Measurements from ENCODE around the gene CSNK2A3. TPM values are rescaled to one million over a fixed set of nuclear protein-coding genes. Genes with fewer than 3 reads are reported as not detected.
"Not testable (repeated sequence)": the region's sequence is repeated elsewhere in the genome, so short reads cannot be mapped to it uniquely, and the experiment has no call there.

Gene CSNK2A3
- total and polyA plus RNA-seq, 12 donors: 0.57 to 2.2 (median 0.99) TPM; not detected in 1

DNA sequence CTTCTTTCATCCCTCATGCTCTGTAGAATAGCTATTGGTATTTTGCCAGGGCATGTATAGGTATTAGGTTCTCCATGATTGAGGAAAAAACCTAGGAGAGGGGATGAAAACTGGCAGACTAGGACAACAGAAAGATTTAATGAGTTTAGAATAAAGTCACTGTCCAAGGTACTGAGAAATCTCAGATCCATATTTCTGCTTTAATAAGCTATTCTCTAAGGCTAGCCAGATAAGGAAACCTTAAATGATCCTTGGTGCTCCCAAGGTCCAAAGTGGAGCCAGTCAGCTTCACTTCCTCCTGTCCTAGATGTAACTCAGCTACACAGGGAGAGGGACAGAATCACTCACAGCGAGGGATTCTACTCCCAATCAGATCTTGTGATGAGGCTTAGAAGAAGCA is 13.7 kb upstream of the CSNK2A3 start:
- WGBS, 2 donors: 95 to 100% methylated on average over 1 of the region's 1 CpG
- Histone ChIP-seq H3K4me1 (peaks cover 0 to 13% (median 0%) of the 10 kb centered on the region in 9 donors), H3K9me3 (peaks cover 0 to 10% (median 0%) of the 10 kb centered on the region in 11 donors), H3K27ac (no peak overlapping the region), H3K36me3 (peaks cover 0 to 63% (median 0%) of the 10 kb centered on the region in 9 donors), H3K27me3 (no peaks in the 10 kb centered on the region), H3K4me3 (no peak overlapping the region)
- TF ChIP-seq, protein P1, sequence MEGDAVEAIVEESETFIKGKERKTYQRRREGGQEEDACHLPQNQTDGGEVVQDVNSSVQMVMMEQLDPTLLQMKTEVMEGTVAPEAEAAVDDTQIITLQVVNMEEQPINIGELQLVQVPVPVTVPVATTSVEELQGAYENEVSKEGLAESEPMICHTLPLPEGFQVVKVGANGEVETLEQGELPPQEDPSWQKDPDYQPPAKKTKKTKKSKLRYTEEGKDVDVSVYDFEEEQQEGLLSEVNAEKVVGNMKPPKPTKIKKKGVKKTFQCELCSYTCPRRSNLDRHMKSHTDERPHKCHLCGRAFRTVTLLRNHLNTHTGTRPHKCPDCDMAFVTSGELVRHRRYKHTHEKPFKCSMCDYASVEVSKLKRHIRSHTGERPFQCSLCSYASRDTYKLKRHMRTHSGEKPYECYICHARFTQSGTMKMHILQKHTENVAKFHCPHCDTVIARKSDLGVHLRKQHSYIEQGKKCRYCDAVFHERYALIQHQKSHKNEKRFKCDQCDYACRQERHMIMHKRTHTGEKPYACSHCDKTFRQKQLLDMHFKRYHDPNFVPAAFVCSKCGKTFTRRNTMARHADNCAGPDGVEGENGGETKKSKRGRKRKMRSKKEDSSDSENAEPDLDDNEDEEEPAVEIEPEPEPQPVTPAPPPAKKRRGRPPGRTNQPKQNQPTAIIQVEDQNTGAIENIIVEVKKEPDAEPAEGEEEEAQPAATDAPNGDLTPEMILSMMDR (IDR thresholded peaks at IDR 0.05): no peak
- intact Hi-C loops (cut with DNase I): no loop called here
- DNase-seq: no peak
- ATAC-seq: no peak

DNA sequence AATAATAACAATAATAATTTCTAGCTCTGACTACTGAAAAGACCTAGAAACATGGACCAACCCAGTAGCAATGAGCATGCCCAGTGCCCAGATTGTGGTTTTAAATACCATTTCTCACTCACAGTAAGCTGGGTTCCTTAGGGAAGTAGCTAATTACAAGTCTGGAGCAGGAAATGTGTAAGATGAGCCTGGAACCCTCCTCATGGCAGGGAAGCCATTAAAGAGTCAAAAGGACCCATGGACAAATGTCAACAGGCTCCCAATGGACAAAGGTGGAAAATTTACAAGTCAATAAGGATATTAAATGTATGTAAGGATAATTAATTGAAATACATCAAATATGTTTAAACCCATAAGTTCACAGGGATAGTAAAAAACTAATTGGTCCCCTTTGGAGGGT is 10.6 kb upstream of the CSNK2A3 start:
- TF ChIP-seq, protein P1 (IDR thresholded peaks at IDR 0.05): no peak
- Histone ChIP-seq H3K27ac (no peak overlapping the region), H3K9me3 (peaks cover 0 to 10% (median 0%) of the 10 kb centered on the region in 11 donors), H3K4me3 (no peak overlapping the region), H3K4me1 (peaks cover 0 to 4% (median 0%) of the 10 kb centered on the region in 9 donors), H3K27me3 (no peaks in the 10 kb centered on the region), H3K36me3 (peaks cover 0 to 52% (median 0%) of the 10 kb centered on the region in 9 donors)
- ATAC-seq (no peak), DNase-seq (no peak)
- intact Hi-C loops (cut with DNase I): no loop called here

DNA sequence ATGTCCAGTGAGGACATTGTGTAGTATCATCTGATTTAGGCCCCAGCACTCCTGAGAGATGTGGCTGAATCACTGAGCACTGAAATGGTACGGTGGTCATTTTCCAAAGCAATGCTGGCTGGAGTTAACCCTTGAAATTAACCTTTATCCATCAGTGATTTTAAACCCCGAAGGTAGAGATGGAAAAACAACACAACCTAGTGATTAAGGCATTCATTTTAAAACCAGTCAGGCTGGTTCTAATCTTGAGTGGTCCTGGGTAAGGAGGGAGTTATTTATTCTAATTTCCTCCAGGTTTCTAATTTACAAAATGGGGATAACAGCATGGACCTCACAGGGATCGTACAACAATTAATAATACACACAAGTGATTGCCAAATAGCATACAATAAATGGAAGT is 6.6 kb upstream of the CSNK2A3 start:
- TF ChIP-seq, protein P1 (IDR thresholded peaks at IDR 0.05): no peak
- 75 to 79% methylated on average over 3 of the region's 3 CpGs for WGBS, 2 donors
- peaks cover 0 to 4% (median 0%) of the 10 kb centered on the region in 9 donors for H3K4me1 ChIP-seq
- DNase-seq (no peak), ATAC-seq (no peak)
- peaks cover 0 to 30% (median 0%) of the 10 kb centered on the region in 9 donors for H3K36me3 ChIP-seq
- H3K4me3 ChIP-seq: no peak overlapping the region
- no peaks in the 10 kb centered on the region for H3K27me3 ChIP-seq
- no peaks in the 10 kb centered on the region for H3K9me3 ChIP-seq
- intact Hi-C loops (cut with DNase I): no loop called here
- no peak overlapping the region for H3K27ac ChIP-seq

DNA sequence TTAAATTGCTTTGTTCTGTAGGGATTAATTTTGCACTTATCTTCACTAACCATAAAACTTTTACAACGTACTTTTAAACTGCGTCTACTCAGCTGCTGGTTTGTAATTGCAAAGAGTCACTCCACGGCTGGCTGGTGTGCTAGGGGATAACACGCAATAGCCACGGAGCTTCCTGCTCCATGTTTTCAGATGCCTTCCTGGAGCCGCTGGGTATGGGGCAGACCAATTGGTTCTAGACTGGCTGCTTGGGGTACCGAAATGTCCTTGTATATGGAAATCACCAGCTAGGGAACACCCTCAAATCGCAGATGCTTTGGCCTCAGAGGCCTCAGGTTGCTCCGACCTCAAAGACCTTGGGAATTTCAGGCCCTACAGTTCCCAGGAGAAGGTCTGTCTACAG is 3.8 kb upstream of the CSNK2A3 start:
- H3K4me1 ChIP-seq: peaks cover 0 to 4% (median 0%) of the 10 kb centered on the region in 9 donors
- ATAC-seq (no peak), DNase-seq (no peak)
- no peak overlapping the region for H3K4me3 ChIP-seq
- intact Hi-C loops (cut with DNase I): no loop called here
- no peak overlapping the region for H3K27ac ChIP-seq
- peaks cover 0 to 29% (median 0%) of the 10 kb centered on the region in 9 donors for H3K36me3 ChIP-seq
- TF ChIP-seq, protein P1 (IDR thresholded peaks at IDR 0.05): no peak
- 93 to 98% methylated on average over 9 of the region's 9 CpGs for WGBS, 2 donors
- no peaks in the 10 kb centered on the region for H3K27me3 ChIP-seq
- H3K9me3 ChIP-seq: no peaks in the 10 kb centered on the region

DNA sequence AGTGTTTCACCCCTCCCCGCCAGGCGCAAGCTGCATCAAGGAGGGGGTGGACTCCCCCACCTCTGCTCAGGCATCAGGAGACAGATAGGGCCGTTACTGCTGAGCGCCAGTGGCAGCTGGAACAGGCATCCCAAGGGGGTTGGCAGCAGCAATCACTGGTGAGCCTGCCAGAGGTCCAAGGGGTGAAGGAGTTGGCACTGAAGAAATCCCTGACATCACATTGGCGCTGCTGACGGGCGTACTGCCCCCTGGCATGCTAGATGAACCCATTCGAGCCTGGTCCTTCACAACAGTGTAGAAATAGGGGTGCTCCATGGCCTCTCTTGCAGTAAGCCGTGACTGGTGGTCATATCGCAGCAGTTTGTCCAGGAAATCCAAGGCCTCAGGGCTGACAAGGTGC is 1.2 kb downstream of the CSNK2A3 start:
- H3K27me3 ChIP-seq; H3K27ac ChIP-seq; intact Hi-C loops (cut with DNase I); H3K4me3 ChIP-seq; DNase-seq; H3K9me3 ChIP-seq; H3K36me3 ChIP-seq: not testable (repeated sequence)
- 74 to 77% methylated on average over 8 of the region's 10 CpGs for WGBS, 2 donors
- ATAC-seq: peak in 4 of 8 donors; percentile 10 to 53 (median 25)
- peaks cover 11 to 48% (median 39%) of the 10 kb centered on the region in 9 donors for H3K4me1 ChIP-seq

Measured in heart right ventricle (tissue), 16 donors.